Memory B cell (primary cell): ENCODE measurements around the gene PDZD4.
"Not testable (repeated sequence)": the region's sequence is repeated elsewhere in the genome, so short reads cannot be mapped to it uniquely, and the experiment has no call there.

ENCODE experiments used
- ATAC-seq: fragments of 150-1000 bp; cut with Tn5 transposase; 2 replicates; pipeline ENCODE4 v1.10.0; 2021; ENCODE audit warnings: low read depth, mild to moderate bottlenecking, moderate library complexity
- DNase-seq, 2 donors: peaks; one replicate each; pipeline ENCODE4 v3.0.0; 2022; ENCODE audit warnings: low spot score in 2 of 2
- H3K27ac Mint-ChIP-seq: one replicate; pipeline ENCODE4 v1.8.0; 2022; ENCODE audit warnings: mild to moderate bottlenecking, moderate library complexity, mixed read lengths
- H3K27me3 Mint-ChIP-seq: one replicate; pipeline ENCODE4 v1.8.0; 2022; ENCODE audit warnings: mixed read lengths
- H3K36me3 Mint-ChIP-seq: one replicate; pipeline ENCODE4 v1.8.0; 2022; ENCODE audit warnings: mild to moderate bottlenecking, mixed read lengths
- H3K4me1 Mint-ChIP-seq: one replicate; pipeline ENCODE4 v1.8.0; 2022; ENCODE audit warnings: mixed read lengths
- H3K4me3 Mint-ChIP-seq: one replicate; pipeline ENCODE4 v1.8.0; 2022; ENCODE audit warnings: mild to moderate bottlenecking, moderate library complexity, mixed read lengths
- H3K9me3 Mint-ChIP-seq: one replicate; pipeline ENCODE4 v1.8.0; 2022; ENCODE audit warnings: mixed read lengths

Gene PDZD4

GRCh38 chrX:153818571-153819383, 11.6 kb downstream of the PDZD4 start:
- peak; percentile 76 for ATAC-seq

GRCh38 chrX:153818064-153818463, 12.3 kb downstream of the PDZD4 start:
- DNase-seq, H3K9me3 Mint-ChIP-seq, H3K36me3 Mint-ChIP-seq, ATAC-seq, H3K4me3 Mint-ChIP-seq, H3K27ac Mint-ChIP-seq: not testable (repeated sequence)
- Mint-ChIP-seq H3K4me1 (peaks cover 25% of the 10 kb centered on the region), H3K27me3 (peaks cover 26% of the 10 kb centered on the region)

More at GRCh38 chrX:153818571-153819383, 11.6 kb downstream of the PDZD4 start:
- Mint-ChIP-seq H3K27me3 (peaks cover 27% of the 10 kb centered on the region), H3K36me3 (no peaks in the 10 kb centered on the region), H3K4me1 (peaks cover 25% of the 10 kb centered on the region), H3K4me3 (peak overlapping the region; percentile 72), H3K27ac (no peak overlapping the region), H3K9me3 (no peaks in the 10 kb centered on the region)
- DNase-seq = peak; percentile 29 to 41

DNA sequence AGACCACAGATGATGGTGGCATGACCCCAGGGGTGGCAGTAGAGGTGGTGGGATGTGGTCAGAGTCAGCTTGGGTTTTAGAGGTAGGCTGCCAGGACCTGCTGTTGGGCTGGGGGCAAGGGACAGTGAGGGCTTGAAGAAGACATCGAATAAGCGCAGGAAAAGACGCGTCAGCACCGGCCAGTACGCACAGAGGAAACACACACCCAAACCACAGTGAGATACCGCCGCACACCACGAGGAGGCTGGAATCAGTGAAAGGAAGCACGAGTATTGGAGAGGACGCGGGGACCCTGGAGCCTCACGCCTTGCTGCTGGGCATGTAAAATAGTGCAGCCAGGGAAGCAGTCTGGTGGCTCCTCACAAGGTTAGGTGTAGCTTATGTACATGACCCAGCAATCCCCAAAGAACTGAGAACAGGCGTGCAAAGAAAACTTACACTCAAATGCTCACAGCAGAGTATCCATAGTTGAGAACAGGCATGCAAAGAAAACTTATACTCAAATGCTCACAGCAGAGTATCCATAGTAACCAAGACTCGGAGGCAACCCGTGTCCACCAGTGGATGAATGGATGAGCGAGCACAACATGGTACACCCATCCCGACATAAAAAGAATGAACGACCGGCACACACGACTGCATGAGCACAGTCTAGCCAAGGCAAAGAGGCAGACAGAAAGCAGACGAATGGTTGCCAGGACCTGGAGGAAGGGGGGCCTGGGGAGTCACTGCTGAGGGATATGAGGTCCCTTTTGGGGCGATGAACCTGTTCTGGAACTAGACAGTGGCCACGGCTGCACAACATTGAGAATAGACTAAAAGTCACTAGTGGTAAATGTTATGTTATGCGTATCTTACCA, 13.3 kb downstream of the PDZD4 start:
- no peak for DNase-seq
- H3K9me3 Mint-ChIP-seq = no peaks in the 10 kb centered on the region
- no peak overlapping the region for H3K27ac Mint-ChIP-seq
- H3K4me1 Mint-ChIP-seq = peaks cover 19% of the 10 kb centered on the region
- H3K4me3 Mint-ChIP-seq = no peak overlapping the region
- H3K27me3 Mint-ChIP-seq = peaks cover 30% of the 10 kb centered on the region
- peak; percentile 43 for ATAC-seq
- H3K36me3 Mint-ChIP-seq = no peaks in the 10 kb centered on the region

DNA sequence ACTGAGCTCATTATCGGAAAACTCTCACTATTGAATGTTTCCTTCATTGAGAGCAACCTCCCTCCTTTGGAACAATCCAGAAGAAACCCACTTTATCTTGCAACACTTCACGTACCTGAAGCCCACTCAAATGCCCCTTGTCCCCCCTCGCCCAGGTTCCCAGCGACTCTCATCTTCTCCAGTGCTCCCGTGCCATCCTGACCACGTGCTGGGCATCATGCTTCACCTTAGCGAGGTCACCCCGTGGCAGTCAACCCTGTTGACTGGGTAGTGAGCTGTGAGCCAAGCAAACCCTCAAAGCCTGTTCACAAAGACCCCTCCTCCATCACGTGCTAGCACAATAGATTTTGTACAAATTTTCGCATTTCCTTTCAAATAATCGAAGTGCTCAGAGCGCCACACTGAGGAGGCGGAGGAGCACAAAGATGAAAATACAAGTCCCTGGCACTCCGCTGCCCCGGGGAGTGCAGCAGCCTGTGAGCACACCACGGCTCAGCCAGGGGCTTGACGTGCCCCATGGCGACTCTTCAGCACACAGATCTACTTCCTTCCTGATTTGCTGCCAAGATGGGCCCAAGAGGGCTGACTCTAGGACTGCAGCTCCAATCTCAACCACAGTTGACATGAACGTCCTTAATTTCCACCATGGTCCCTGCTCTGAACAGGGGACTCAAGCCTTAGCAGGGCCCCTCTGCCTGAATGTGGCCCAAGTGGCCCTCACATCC, 15.6 kb downstream of the PDZD4 start:
- no peak for ATAC-seq
- H3K27me3 Mint-ChIP-seq = peaks cover 32% of the 10 kb centered on the region
- no peaks in the 10 kb centered on the region for H3K9me3 Mint-ChIP-seq
- no peaks in the 10 kb centered on the region for H3K36me3 Mint-ChIP-seq
- H3K27ac Mint-ChIP-seq = no peak overlapping the region
- DNase-seq = no peak
- peaks cover 16% of the 10 kb centered on the region for H3K4me1 Mint-ChIP-seq
- no peak overlapping the region for H3K4me3 Mint-ChIP-seq

GRCh38 chrX:153813161-153813560, 17.2 kb downstream of the PDZD4 start:
- Mint-ChIP-seq H3K27ac (no peak overlapping the region), H3K9me3 (no peaks in the 10 kb centered on the region), H3K4me3 (no peak overlapping the region), H3K36me3 (no peaks in the 10 kb centered on the region), H3K4me1 (peaks cover 14% of the 10 kb centered on the region), H3K27me3 (peaks cover 29% of the 10 kb centered on the region)
- DNase-seq (no peak), ATAC-seq (no peak)

DNA sequence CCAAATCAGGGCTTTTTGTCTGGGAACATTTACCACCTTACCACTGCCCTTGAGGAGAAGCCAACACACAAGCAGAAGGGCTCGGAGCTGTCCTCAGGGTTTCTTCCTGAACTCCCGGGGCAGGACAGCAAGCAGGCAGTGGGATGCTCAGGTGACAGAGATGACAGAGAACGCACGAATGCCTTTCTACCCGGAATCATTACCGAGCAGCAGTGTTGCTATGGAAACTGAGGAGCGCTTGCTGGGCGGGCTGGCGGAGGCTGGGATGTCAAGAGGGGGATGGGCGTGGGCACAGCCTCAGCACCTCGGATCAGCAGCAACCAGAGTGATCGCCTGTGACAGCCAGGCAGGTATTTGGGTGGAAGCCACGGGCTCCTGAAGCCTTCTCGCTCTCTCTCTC, 18.1 kb downstream of the PDZD4 start:
- DNase-seq (no peak), ATAC-seq (no peak)
- H3K9me3 Mint-ChIP-seq = no peaks in the 10 kb centered on the region
- H3K27me3 Mint-ChIP-seq = peaks cover 27% of the 10 kb centered on the region
- H3K36me3 Mint-ChIP-seq = no peaks in the 10 kb centered on the region
- no peak overlapping the region for H3K4me3 Mint-ChIP-seq
- H3K27ac Mint-ChIP-seq = no peak overlapping the region
- H3K4me1 Mint-ChIP-seq = peaks cover 13% of the 10 kb centered on the region

GRCh38 chrX:153807976-153808375, 22.4 kb downstream of the PDZD4 start:
- ATAC-seq = no peak
- no peaks in the 10 kb centered on the region for H3K4me1 Mint-ChIP-seq
- no peak overlapping the region for H3K27ac Mint-ChIP-seq
- no peak for DNase-seq
- no peaks in the 10 kb centered on the region for H3K9me3 Mint-ChIP-seq
- H3K27me3 Mint-ChIP-seq = peaks cover 10% of the 10 kb centered on the region
- H3K4me3 Mint-ChIP-seq = no peak overlapping the region
- H3K36me3 Mint-ChIP-seq = no peaks in the 10 kb centered on the region

- no peak overlapping the region for H3K27ac Mint-ChIP-seq
- H3K9me3 Mint-ChIP-seq = no peaks in the 10 kb centered on the region
These were observed 23.3 kb downstream of the PDZD4 start for GRCh38 chrX:153806999-153807575.

DNA sequence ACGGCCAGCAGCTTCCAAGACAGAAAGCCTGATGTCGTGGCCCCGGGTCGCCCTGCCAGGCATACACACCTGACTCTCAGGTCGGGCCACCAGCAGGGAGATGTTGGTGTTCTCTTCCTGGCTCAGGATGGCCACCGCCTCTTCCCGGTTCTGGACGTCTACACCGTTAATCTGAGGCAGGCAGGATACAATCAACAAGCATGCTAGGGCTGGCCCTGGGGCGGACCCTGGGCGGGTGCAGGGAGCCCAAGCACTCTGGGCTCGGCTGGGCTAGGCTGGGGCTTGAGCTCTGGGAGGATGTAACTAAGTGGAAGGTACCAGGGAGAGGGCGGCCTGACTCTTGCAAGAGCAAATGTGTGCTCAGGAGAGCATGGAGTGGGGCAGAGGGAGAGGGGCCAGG, 24.9 kb downstream of the PDZD4 start:
- Mint-ChIP-seq H3K27ac (no peak overlapping the region), H3K36me3 (no peaks in the 10 kb centered on the region), H3K9me3 (no peaks in the 10 kb centered on the region), H3K27me3 (peaks cover 5% of the 10 kb centered on the region), H3K4me3 (no peak overlapping the region), H3K4me1 (no peaks in the 10 kb centered on the region)
- DNase-seq (no peak), ATAC-seq (no peak)

More at GRCh38 chrX:153806999-153807575, 23.3 kb downstream of the PDZD4 start:
- Mint-ChIP-seq H3K36me3 (no peaks in the 10 kb centered on the region), H3K4me1 (no peaks in the 10 kb centered on the region), H3K27me3 (peaks cover 5% of the 10 kb centered on the region), H3K4me3 (no peak overlapping the region)
- ATAC-seq (no peak), DNase-seq (no peak)

DNA sequence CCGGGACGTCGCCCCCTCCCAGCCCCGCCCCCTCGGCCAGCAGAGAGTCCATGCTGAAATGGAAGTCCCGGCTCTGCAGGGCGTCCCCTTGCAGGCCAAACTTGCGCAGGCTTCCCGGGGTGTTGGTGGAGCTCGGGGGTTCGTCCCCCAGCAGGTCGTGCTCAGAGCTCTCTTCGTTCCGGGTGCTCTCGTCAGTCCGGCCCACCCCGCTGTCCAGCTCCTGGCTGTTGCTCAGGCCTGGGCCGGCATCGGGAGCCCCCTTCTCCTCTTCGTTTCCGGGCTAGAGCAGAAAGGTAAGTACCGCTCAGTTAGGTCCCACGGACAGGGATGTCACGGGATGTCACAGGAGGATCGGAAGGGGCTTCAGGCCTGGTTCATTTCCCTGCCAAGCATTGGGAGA, 25.7 kb downstream of the PDZD4 start:
- Mint-ChIP-seq H3K4me3 (no peak overlapping the region), H3K36me3 (no peaks in the 10 kb centered on the region), H3K27ac (no peak overlapping the region), H3K27me3 (peaks cover 3% of the 10 kb centered on the region), H3K4me1 (no peaks in the 10 kb centered on the region), H3K9me3 (no peaks in the 10 kb centered on the region)
- no peak for ATAC-seq
- DNase-seq = no peak

DNA sequence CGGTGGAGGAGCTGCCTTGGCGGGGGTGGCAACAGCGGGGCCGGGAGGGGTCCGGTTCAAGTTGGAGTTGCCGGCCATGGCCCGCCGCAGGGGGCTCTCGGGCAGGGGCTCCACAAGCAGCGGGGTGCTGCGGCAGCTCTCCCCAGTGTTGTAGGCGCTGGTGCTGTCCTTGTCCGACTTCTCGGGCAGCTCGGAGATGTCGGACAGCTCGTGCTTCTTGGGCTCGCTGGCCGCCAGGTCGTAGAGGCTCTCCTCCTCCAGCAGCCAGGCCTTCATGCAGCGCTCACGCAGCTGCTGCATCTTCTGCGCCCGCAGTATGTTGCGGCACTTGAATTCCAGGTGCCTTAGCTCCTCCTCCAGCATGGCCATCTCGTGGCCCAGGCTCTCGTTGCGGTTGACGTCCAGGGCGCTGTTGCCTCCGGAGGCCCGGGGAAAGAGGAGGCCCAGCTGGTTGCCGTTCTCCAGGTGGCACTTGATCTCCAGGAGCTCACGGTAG, 26.2 kb downstream of the PDZD4 start:
- no peaks in the 10 kb centered on the region for H3K4me1 Mint-ChIP-seq
- no peak for DNase-seq
- no peak overlapping the region for H3K4me3 Mint-ChIP-seq
- H3K36me3 Mint-ChIP-seq = no peaks in the 10 kb centered on the region
- H3K9me3 Mint-ChIP-seq = no peaks in the 10 kb centered on the region
- no peak for ATAC-seq
- H3K27ac Mint-ChIP-seq = no peak overlapping the region
- H3K27me3 Mint-ChIP-seq = peaks cover 3% of the 10 kb centered on the region

DNA sequence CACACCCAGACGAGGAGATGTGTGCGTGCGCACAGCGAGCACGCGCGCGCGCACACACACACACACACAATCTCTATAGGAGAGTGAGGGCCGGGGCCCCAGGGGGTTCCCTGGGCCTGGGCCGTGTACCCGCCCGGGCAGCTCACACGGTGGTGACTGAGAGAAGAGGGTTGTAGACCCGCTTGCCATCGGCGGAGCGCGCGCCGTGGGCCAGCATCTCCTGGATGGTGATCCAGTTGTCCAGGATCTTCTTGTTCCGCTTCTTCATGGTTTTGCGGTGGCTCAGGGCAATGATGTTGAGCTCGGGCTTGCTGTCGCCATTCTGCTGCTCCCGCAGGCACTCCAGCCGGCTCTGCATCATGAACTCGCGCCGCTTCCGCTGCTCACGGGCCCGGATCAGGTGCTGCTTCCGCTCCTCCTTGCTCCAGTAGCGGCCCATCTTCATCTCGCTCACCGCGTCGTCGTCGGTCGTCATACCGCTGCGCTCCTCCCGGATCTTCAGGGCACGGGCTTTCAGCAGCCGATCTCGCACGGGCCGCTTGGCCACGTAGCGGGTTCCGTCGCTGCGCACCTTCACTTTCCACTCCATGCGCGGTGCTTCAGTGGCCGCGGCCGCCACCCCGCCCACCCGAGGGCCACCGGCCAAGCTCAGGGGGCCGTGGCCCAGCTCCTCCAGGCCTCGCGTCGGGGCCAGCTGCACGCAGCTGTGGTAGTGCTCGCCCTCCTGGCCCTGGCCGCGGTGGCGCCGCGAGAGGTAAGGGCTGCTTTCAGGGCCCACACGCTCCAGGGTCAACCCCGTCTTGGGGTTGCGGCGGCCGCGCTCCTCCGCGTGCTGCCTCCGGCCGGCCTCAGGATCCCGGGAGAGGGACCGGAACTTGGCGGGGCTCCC, 26.9 kb downstream of the PDZD4 start:
- ATAC-seq (no peak), DNase-seq (no peak)
- H3K4me1 Mint-ChIP-seq = no peaks in the 10 kb centered on the region
- H3K27ac Mint-ChIP-seq = no peak overlapping the region
- H3K36me3 Mint-ChIP-seq = no peaks in the 10 kb centered on the region
- H3K4me3 Mint-ChIP-seq = no peak overlapping the region
- H3K27me3 Mint-ChIP-seq = peaks cover 3% of the 10 kb centered on the region
- H3K9me3 Mint-ChIP-seq = no peaks in the 10 kb centered on the region
